Ovary (tissue), 3 donors: ENCODE data around the gene ADARB2.

ENCODE experiments used
- CTCF ChIP-seq, 3 donors: fragments of 450-650 bp in 2 of 3; fragments of 200-600 bp in 1 of 3; IDR thresholded peaks; one replicate each; pipeline versions ENCODE4 v1.5.1 to v1.8.0; 2016 to 2022; ENCODE audit warnings: antibody characterized with exemption in 3 of 3, mild to moderate bottlenecking in 1 of 3
- EP300 ChIP-seq: sonication (generic); formaldehyde crosslinking; IDR thresholded peaks from one replicate; pipeline ENCODE4 v1.6.1; 2017; ENCODE audit warnings: antibody characterized with exemption
- donor health status: DM: no; HTN: no; CAD: no.

- TF ChIP-seq EP300 (no peak), CTCF (IDR thresholded peaks at IDR 0.05) (no peak)
Measured at GRCh38 chr10:1199897-1200721, 537.2 kb downstream of the ADARB2 start.
